Measurements from ENCODE around the gene KIF26A.

The KIF26A gene

GRCh38 chr14:104129556-104129955 lies 8.8 kb upstream of the KIF26A start:
- no peak for TF ChIP-seq CTCF (IDR thresholded peaks at IDR 0.05; ENCODE audit: low read depth, low read length, missing control alignments)
- no peak overlapping the region for H3K4me3 ChIP-seq (ENCODE audit: low read depth, low read length)

GRCh38 chr14:104130974-104131651 lies 7.3 kb upstream of the KIF26A start:
- TF ChIP-seq CTCF (IDR thresholded peaks at IDR 0.05; ENCODE audit: low read depth, low read length, missing control alignments), result peak; percentile 64
- no peak for DNase-seq (ENCODE audit: low read depth)
- no peak overlapping the region for H3K4me3 ChIP-seq (ENCODE audit: low read depth, low read length)

More at GRCh38 chr14:104129556-104129955, 8.8 kb upstream of the KIF26A start:
- DNase-seq (ENCODE audit: low read depth), result no peak

GRCh38 chr14:104131968-104132732 lies 6.2 kb upstream of the KIF26A start:
- TF ChIP-seq CTCF (IDR thresholded peaks at IDR 0.05; ENCODE audit: low read depth, low read length, missing control alignments), result no peak
- DNase-seq (ENCODE audit: low read depth), result no peak
- H3K4me3 ChIP-seq (ENCODE audit: low read depth, low read length), result no peak overlapping the region

GRCh38 chr14:104132981-104133380 lies 5.4 kb upstream of the KIF26A start:
- no peak for DNase-seq (ENCODE audit: low read depth)

GRCh38 chr14:104133496-104133895 lies 4.9 kb upstream of the KIF26A start:
- no peak for DNase-seq (ENCODE audit: low read depth)
- TF ChIP-seq CTCF (IDR thresholded peaks at IDR 0.05; ENCODE audit: low read depth, low read length, missing control alignments), result no peak

More at GRCh38 chr14:104132981-104133380, 5.4 kb upstream of the KIF26A start:
- no peak overlapping the region for H3K4me3 ChIP-seq (ENCODE audit: low read depth, low read length)
- no peak for TF ChIP-seq CTCF (IDR thresholded peaks at IDR 0.05; ENCODE audit: low read depth, low read length, missing control alignments)

GRCh38 chr14:104134061-104134965 lies 4.1 kb upstream of the KIF26A start:
- TF ChIP-seq CTCF (IDR thresholded peaks at IDR 0.05; ENCODE audit: low read depth, low read length, missing control alignments), result no peak
- H3K4me3 ChIP-seq (ENCODE audit: low read depth, low read length), result no peak overlapping the region
- no peak for DNase-seq (ENCODE audit: low read depth)

More at GRCh38 chr14:104133496-104133895, 4.9 kb upstream of the KIF26A start:
- H3K4me3 ChIP-seq (ENCODE audit: low read depth, low read length), result no peak overlapping the region
